Uterus (tissue), 2 donors: Measurements from ENCODE around the gene DNAJC16.

Experiments
- POLR2A ChIP-seq, 2 donors: fragments of 450-650 bp; IDR thresholded peaks; one replicate each; pipeline ENCODE4 v1.6.1; 2016; ENCODE audit warnings: antibody characterized with exemption in 2 of 2, mild to moderate bottlenecking in 1 of 2, moderate library complexity in 1 of 2
- TF ChIP-seq, protein P1 (sequence below), 4 experiments: fragments of 200-600 bp in 2 of 4; fragments of 450-650 bp in 2 of 4; sonication (generic) in 2 of 4; IDR thresholded peaks; one replicate each; pipeline ENCODE4 v1.5.1; 2016 to 2019; ENCODE audit warnings: antibody characterized with exemption in 4 of 4, mild to moderate bottlenecking in 2 of 4, moderate library complexity in 1 of 4

- TF ChIP-seq POLR2A (IDR thresholded peaks at IDR 0.05), result no peak
- TF ChIP-seq, protein P1, sequence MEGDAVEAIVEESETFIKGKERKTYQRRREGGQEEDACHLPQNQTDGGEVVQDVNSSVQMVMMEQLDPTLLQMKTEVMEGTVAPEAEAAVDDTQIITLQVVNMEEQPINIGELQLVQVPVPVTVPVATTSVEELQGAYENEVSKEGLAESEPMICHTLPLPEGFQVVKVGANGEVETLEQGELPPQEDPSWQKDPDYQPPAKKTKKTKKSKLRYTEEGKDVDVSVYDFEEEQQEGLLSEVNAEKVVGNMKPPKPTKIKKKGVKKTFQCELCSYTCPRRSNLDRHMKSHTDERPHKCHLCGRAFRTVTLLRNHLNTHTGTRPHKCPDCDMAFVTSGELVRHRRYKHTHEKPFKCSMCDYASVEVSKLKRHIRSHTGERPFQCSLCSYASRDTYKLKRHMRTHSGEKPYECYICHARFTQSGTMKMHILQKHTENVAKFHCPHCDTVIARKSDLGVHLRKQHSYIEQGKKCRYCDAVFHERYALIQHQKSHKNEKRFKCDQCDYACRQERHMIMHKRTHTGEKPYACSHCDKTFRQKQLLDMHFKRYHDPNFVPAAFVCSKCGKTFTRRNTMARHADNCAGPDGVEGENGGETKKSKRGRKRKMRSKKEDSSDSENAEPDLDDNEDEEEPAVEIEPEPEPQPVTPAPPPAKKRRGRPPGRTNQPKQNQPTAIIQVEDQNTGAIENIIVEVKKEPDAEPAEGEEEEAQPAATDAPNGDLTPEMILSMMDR (IDR thresholded peaks at IDR 0.05), result no peak
Measured at GRCh38 chr1:15578921-15579682, 52.5 kb downstream of the DNAJC16 start.
